Renal pelvis (tissue), 4 donors: ENCODE measurements around the gene TRIM32. TPM values are rescaled to one million over a fixed set of nuclear protein-coding genes. Genes with fewer than 3 reads are reported as not detected.

Experiments used
- DNase-seq: peaks from one replicate; pipeline ENCODE4 v3.0.0-alpha.2; 2013
- polyA plus RNA-seq, 3 donors: library from polyadenylated mRNA; unstranded; fragments of 120-200 nt; gene quantifications; one replicate each; pipeline ENCODE4 v1.2.1, GENCODE V29; 2013; ENCODE audit not compliant: insufficient read length in 3 of 3

TRIM32 gene
- polyA plus RNA-seq, 3 donors: 21.4 to 23.7 (median 22.7) TPM

DNA sequence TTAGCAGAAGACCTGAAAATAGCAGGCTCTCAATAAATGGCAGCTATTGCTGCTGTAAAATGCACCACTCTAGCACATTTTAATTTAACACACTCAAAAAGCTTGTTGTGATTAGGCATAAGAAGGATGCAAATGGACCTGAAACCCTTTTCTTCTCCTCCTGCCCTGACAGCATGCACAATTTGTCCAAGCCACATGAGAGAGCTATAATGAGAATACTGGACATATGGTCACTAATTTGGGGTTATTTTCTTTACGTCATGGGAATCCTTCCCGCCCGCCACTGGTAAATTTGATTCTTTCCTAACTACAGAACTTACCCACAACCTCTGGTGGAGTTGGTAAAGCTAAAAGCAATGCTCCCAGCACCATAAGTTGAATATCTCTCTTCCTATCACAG, 62.1 kb downstream of the TRIM32 start:
- DNase-seq: no peak

DNA sequence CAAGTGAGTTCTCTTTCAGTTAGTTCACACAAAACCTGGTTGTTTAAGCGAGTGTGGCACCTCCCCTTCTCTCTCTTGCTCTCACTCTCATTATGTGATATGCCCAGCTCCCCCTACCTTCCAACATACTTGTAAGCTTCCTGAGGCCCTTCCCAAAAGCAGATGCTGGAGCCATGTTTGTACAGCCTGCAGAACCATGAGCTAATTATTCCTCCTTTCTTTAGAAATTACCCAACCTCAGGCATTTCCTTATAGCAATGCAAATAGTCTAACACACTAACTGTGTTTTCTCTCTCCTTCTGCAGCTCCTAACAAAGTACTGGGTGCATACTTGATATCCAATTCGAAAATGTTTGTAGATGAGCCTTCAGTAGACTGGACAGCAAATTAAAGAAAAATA, 62.7 kb downstream of the TRIM32 start:
- DNase-seq: no peak

DNA sequence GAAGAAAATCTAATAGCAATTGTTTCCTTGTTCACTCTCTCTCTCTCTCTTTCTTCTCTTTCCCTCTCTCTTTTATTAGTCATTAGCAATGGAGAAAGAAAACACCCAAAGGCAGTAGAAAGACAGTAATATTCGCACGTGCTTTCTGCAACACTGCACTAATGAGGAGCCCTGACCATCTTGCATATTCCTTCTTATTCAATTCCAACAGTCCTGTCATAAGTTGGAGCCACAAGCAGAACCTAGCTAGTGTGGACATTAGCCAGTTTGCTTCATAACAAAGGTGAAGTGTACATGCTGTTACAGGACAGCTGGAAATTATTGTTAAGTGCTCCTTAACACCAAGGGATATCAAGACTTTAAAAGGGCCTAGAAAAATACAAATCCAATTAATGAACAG, 63.4 kb downstream of the TRIM32 start:
- no peak for DNase-seq
